GM21529 (cell line): ENCODE data around the gene KRTAP3-2.
"Not testable (repeated sequence)": the region's sequence is repeated elsewhere in the genome, so short reads cannot be mapped to it uniquely, and the experiment has no call there.

Source experiments
- ATAC-seq: cut with Tn5 transposase; IDR thresholded peaks from one replicate; pipeline ENCODE4 v1.9.1; 2021; ENCODE audit not compliant: unreplicated experiment

KRTAP3-2 gene

DNA sequence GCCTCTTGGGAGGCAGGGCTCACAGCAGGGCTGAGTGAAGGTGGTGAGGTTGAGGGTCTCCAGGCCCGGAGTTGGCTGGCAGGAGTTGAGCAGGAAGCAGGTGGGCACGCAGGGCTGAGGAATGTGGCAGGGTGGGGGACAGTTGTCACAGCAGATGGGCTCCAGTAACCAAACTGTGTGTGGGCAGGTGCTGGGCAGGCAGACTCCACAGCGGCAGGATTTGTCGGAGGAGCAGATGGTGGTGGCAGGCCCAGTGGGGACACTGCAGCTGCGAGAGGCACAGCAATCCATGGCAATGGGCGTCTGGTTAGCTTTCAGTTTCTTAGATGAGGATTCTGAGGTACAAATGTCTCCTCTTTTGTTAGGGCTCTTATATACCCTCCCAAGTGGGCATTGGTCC is at the start of gene KRTAP3-2:
TSS of gene KRTAP3-2 (minus strand) at position 344 of the 400 bp plus-strand sequence. CDS start at position 291, 53 bp downstream.
- ATAC-seq, result not testable (repeated sequence)

- no peak for ATAC-seq
Observed at GRCh38 chr17:41049110-41049509, 49.4 kb upstream of the KRTAP3-2 start.

DNA sequence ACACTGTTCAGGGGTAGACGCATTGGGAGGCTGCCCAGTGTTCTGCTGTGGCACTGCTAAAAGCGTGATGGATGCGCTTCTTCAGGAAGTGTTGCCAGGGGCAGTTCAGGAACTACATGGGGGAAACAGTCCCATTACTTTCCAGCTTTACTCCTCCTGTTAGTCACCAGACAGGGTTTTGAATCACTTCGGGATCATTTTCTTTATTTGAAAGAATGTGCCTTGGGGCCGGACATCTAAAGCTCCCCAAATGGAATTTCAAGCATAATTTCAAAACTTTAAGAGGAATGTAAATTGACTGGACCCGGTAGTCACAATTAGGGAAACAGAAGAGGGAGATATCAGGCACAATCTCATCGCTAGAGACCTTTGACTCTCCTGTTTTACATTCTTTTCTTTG is 48.7 kb upstream of the KRTAP3-2 start:
- ATAC-seq, result no peak

- ATAC-seq, result not testable (repeated sequence)
Observed at GRCh38 chr17:41046735-41047465, 47.2 kb upstream of the KRTAP3-2 start, which contains the start of gene KRTAP2-1. TSS of gene KRTAP2-1 (minus strand) at chr17:41047316. CDS start at chr17:41047267, 49 bp downstream.

- no peak for ATAC-seq
Observed at GRCh38 chr17:41042953-41043352, 43.2 kb upstream of the KRTAP3-2 start.

GRCh38 chr17:41040783-41041571 is 41.3 kb upstream of the KRTAP3-2 start, which contains the start of gene KRTAP1-1:
TSS of gene KRTAP1-1 (minus strand) at chr17:41041450. CDS start at chr17:41041397, 53 bp downstream.
- not testable (repeated sequence) for ATAC-seq

DNA sequence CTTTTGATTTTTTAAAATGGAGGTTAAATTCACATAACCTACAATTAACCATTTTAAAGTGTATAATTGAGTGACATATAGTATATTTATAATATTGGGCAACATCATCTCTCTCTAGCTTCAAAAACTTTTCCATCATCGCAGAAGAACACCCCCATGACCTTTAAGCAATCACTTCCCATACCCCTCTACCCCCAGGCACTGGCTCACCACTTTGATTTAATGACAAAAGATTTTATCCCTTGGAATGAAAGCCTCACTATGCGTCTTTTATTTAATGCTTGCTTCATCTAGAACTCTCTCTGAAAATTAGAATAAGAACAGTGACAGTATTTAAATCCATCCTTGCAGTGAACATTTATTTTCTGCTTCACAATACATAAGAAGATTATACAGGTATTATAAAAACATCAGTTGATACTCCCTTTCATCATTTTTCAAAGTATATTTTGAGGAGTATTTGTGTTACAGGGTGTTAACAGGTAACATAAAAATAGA is 38.2 kb upstream of the KRTAP3-2 start:
- no peak for ATAC-seq

DNA sequence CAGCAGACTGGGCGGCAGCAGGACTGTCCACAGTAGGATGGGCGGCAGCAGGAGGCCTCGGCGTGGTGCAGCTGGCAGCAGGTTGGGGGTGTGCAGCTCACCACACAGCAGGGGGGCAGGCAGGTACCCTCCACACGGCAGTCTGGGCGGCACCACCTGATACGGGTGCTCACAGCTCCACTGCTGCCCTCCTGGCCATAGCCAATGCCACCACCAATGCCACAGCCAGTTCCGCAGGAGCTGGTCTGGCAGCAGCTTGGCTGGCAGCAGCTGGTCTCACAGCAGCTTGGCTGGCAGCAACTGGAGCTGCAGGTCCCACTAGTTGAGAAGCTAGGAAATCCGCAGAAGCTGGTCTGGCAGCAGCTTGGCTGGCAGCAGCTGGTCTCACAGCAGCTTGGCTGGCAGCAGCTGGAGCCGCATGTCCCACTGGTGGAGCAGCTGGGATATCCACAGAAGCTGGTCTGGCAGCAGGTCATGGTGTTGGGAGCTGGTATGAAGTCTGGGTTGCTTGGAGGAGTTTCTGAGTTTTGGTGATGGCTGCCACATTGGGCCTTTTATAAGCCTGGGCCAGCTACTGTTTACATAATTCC is 34.7 kb upstream of the KRTAP3-2 start, which contains the start of gene KRTAP1-3:
TSS of gene KRTAP1-3 (minus strand) at position 529 of the 590 bp plus-strand sequence. CDS start at position 476, 53 bp downstream.
- not testable (repeated sequence) for ATAC-seq

GRCh38 chr17:41029633-41030245 is 30.0 kb upstream of the KRTAP3-2 start, which contains the start of gene KRTAP1-4:
TSS of gene KRTAP1-4 (minus strand) at chr17:41030195. CDS start at chr17:41030078, 117 bp downstream.
- ATAC-seq, result no peak

DNA sequence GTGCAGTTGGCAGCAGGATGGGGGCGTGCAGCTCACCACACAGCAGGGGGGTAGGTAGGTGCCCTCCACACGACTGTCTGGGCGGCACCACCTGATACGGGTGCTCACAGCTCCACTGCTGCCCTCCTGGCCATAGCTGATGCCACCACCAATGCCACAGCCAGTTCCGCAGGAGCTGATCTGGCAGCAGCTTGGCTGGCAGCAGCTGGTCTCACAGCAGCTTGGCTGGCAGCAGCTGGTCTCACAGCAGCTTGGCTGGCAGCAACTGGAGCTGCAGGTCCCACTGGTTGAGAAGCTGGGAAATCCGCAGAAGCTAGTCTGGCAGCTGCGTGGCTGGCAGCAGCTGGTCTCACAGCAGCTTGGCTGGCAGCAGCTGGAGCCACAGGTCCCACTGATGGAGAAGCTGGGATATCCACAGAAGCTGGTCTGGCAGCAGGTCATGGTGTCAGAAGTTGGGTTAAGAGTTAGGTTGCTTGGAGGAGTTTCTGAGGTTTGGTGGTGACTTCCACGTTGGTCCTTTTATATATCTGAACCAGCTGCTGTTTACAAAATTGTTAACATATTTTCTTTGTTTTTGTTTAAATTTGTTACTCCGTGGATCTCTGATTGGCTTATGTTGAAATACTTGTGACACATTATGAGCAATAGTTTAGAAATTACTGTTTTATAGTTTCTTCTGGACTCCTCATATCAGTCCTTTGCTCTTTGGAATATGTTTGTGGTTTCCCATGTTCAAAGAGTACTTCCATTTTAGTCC is 27.2 kb upstream of the KRTAP3-2 start, which contains the start of gene KRTAP1-5:
TSS of gene KRTAP1-5 (minus strand) at position 494 of the 757 bp plus-strand sequence. CDS start at position 441, 53 bp downstream.
- ATAC-seq, result no peak

DNA sequence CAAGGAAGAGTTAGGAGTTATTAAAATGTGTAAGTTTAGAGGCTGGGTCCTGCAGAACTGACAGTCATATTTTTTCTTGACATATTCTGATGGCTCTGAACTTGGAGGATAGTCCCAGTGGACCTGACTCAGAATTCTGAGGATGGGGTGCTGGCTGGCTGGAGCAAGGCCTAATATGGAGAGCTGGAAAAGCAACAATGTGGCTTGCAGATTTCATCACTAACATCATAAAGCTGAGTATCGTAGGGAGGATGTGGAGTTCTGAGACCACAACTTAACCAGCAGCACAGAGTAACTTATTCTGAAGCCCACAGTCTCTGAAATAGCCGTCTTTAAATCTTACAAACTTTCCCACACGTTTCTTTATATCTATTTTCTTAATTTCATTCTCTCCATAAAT is 25.0 kb upstream of the KRTAP3-2 start:
- ATAC-seq, result no peak

GRCh38 chr17:41020336-41020735 is 20.6 kb upstream of the KRTAP3-2 start:
- ATAC-seq, result no peak

DNA sequence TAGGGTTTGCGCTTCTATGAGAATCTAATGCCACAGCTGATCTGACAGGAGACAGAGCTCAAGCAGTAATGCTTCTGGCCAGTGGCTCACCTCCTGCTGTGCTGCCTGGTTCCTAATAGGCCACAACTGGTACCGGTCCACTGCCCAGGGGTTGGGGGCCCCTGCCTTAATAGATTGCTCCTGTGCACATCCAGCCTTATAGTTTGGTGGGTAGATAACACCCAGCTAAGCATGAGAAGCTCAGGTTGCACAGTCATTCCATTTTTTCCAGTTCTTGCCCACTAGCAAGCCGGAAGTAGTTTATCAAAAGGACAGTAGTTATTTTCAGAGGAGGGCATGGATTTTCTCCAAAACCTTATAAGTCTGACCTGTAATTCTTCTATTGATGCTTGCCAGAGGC is 19.7 kb upstream of the KRTAP3-2 start:
- ATAC-seq, result no peak

DNA sequence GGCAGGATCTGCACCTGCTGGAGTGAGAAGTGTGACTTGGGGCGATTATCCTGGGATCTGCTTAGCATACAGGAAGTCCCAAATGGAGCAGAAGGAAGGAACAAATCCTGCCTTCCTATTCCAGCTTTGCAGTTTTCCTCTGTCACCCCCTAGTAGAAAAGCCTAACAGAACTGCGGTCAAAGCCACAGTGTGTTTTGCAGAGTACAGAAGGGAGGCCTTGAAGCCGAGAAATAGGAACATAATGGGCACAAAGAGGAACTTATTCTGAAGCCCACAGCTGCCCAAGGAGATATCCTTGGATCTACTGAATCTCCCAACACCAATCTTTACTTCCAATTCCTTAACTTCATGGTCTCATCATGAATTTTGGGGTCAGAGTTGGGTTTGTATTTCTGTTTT is 18.8 kb upstream of the KRTAP3-2 start:
- ATAC-seq, result no peak

DNA sequence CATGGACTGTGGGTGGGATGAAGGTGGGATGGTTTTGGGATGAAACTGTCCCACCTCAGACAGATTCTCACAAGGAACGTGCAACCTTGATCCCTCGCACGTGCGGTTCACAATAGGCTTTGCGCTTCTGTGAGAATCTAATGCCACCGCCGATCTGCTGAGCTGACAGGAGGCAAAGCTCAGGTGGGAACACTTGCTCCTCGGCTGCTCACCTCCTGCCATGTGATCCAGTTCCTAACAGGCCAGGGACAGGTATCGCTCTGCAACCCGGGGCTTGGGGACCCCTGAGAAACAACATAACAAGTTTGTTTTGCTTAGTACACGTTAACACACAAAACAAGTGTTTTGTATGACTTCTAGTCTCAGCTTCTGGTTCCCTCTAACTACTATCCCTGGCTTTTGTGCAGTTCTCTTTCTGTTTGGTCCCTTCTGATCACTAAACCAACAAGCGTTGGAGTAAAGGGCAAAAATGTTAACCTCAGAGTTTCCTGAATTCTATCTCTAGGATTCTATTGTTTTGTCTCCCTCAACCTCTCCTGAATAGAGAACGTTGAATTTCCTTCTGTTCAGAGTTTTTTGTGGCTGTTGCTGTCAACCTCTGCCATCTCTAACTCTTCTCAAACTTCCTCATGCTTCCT is 17.0 kb upstream of the KRTAP3-2 start:
- ATAC-seq, result no peak

DNA sequence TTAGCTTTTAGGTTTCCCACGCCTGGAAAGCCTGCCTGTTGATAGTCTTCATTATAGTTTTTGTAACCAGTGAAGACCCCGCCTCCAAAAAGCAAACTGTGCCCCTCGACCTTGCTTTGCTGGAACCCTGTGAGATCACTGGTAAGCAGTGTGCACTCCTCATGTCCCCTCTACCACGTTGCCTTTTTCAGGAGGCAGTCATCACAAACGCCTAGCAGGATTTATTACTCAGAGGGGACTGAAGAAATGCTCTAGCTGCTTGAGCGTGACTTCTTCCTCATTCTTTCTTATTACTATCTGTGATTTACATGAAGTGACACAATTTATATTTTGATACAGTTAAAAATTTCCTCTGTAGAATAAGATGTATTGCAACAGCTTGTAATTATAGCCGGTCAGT is 15.7 kb upstream of the KRTAP3-2 start:
- ATAC-seq, result no peak

GRCh38 chr17:41013606-41014005 is 13.9 kb upstream of the KRTAP3-2 start:
- no peak for ATAC-seq

- no peak for ATAC-seq
Observed at GRCh38 chr17:41013181-41013580, 13.5 kb upstream of the KRTAP3-2 start.
